ENCODE measurements around the gene ROBO1.

Gene ROBO1

GRCh38 chr3:78565712-78566111 lies 1202.1 kb downstream of the ROBO1 start:
- DNase-seq (ENCODE audit: low spot score): no peak

- no peak for DNase-seq (ENCODE audit: low spot score)
These were observed 1205.5 kb downstream of the ROBO1 start for GRCh38 chr3:78562328-78562727.

Small RNAs within 50 kb of the gene (small RNA-seq; reads per million reads assigned to genes)
- gene MIR3923: 0 reads per million in 2 experiments
- gene RN7SL751P: 0 reads per million in 2 experiments

Measured in SK-N-DZ (cell line).